NCI-H1694 (cell line): ENCODE data around the gene LCN10.
"Not testable (repeated sequence)": the region's sequence is repeated elsewhere in the genome, so short reads cannot be mapped to it uniquely, and the experiment has no call there.

Experiments used
- DNase-seq: peaks from one replicate; lab custom pipeline; 2025; lab: John Stamatoyannopoulos, UW

The LCN10 gene

DNA sequence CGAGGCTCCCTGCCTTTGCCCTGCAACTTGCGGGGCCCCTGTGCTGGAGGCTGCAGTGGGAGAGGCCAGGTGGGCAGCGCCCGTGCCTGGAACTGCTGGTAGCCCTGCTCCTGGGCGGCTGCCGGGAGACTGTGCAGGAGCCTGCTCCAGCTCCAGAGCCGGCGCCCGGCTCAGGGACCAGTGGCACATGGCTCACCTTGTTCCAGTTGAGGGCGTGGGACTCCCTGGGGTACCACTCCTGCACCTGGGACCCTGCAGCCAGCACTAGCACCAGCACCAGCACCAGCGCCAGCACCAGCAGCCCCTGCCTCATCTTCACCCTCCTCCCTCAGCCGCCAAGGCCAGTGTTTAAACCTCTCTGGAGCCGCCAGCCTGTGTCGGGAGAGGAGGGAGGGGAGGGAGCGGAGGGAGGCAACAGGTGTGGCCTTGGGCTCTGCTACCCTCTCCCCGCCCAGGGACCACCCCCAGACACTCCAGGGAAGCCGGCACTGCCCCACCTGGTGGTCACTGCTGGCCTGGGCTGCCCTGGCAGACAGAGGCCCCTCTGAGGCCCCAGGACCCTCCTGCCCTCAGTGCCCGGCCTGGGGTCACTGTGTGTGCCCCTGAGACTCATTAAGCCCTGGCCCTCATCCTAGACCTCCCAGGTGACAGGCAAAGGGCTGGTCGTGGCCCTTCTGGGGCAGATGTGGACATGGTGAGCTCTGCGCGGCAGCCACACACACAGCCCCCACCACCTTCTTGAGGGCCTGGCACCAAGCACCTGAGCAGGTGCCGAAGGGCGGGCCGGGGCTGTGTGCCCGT, at the start of gene LCN10:
Gene LCN10 (minus strand): TSS at position 350 of the 801 bp plus-strand sequence. CDS start 37 bp downstream, at position 313.
- no peak for DNase-seq

DNA sequence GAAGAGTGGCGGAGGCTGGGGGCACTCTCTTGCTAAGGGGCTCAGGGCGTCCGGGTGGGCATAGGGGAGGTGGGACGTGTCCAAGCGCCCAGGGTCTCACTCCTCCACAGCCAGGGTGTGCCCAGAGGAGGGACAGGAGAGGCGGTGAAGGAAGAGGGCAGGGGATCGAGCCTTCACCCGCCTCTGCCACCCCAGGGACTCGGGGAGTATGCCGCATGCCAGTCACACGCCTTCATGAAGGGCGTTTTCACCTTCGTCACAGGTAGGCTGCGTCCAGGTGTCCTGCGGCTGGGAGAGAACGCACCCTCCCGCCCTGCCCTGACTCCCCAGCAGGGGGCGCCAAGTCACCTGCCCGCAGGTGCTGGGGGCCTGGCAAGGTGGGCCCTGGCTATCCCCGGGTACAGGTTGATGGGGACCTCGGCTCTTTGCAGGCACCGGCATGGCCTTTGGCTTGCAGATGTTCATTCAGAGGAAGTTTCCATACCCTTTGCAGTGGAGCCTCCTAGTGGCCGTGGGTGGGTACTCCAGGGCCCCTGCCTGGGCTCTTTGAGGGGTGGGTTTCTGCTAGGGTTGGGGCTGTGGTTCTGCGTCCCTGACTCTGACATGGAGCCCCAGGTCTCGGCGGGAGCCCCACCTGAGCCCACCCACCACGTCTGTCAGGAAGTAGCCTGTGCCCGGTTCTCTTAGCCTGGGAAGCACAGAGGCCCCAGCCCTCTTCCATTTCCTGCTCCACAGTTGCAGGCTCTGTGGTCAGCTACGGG, 49.0 kb upstream of the LCN10 start:
- DNase-seq: peak; percentile 26

GRCh38 chr9:136790640-136791515, 48.1 kb upstream of the LCN10 start, which contains the start of gene TMEM141:
TMEM141 (plus strand) TSS chr9:136791344; CDS start chr9:136791371, 27 bp downstream.
- peak; percentile 94 for DNase-seq

DNA sequence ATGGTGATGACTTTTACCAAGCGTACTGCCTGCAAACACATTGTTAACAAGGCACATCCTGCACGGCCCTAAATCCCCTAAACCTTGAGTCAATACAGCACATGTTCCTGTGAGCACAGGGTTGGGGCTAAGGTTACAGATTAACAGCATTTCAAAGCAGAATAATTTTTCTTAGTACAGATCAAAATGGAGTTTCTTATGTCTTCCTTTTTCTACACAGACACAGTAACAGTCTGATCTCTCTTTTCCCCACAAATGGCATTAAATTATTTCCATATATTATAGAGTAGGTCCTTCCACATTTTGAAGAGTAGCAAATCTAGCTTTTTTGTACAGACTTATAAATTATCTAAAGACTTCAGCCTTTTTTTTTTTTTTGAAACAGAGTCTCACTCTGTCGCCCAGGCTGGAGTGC, 46.8 kb upstream of the LCN10 start:
- no peak for DNase-seq

DNA sequence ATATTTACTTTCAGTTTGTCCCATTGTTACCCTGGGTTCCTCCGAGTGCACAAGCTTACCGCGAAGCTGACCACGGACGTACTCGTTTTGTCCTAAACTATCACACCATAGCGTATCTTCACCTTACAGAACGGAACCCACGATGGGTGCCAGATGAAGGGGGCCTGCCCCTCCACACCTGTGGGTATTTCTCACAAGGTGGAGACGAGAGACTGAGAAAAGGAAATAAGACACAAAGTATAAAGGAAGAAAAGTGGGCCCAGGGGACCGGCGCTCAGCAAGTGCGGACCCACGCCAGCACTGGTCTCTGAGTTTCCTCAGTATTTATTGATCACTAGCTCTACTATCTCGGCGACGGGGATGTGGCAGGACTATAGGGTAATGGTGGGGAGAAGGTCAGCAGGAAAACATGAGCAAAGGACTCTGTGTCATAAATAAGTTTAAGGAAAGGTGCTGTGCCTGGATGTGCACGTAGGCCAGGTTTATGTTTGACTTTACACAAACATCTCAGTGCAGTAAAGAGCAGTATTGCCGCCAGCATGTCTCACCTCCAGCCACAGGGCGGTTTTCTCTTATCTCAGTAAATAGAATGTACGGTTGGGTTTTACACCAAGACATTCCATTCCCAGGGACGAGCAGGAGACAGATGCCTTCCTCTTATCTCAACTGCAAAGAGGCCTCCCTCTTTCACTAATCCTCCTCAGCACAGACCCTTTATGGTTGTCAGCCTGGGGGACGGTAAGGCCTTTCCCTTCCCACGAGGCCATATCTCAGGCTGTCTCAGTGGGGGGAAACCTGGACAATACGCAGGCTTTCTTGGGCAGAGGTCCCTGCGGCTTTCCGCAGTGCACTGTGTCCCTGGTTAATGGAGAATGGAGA, 46.1 kb upstream of the LCN10 start:
- not testable (repeated sequence) for DNase-seq

DNA sequence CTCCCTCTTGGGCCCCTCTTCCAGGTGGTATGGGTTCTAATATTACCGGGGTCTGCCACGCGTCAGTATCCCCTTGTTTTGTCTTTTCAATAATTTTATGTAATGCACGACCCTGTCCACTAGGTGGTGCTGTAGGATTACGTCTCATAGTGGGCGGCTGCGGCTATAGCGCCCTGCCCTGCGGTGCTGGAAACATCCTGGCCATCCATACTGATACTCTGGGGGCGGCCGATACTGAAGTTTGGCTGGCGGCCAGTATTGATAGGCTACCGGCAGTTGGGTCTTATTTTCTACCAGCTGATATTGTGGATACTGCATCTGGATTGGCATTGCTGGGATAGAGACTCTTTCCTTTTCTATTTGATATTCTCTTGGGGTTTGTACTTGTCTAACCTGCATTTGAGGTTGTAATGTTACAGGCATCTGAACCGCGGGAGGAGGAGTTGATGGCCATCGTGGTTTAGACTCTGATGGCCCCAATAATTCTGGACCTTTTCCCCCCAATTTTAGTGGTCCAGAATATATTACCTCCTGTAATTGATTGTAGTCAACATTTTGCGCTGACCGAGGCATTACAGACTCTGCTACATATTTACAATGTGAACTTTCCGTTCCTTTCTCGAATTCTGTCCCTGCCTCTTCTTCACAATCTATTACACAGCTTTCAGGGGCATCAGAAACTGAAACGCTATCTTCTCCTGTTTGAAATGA, 45.1 kb upstream of the LCN10 start:
- peak; percentile 69 for DNase-seq

DNA sequence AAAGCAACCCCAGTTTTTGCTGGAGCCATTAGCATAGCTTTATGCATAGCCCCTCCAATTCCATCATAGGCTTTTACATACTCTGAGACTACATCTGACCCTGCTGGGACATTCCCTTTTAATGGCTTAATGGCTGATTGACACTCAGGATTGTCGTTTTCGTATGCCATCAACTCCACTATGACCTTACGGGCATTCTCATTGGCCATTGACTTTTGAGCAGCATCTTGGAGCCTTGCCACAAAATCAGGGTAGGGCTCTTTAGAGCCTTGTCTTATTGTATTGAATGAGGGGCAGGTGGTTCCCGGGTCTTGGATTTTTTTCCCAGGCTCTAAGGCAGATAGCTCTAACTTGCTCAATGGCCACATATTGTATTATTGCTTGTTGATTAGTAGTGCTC, 44.2 kb upstream of the LCN10 start:
- not testable (repeated sequence) for DNase-seq

GRCh38 chr9:136786451-136786850, 43.7 kb upstream of the LCN10 start:
- DNase-seq: no peak

DNA sequence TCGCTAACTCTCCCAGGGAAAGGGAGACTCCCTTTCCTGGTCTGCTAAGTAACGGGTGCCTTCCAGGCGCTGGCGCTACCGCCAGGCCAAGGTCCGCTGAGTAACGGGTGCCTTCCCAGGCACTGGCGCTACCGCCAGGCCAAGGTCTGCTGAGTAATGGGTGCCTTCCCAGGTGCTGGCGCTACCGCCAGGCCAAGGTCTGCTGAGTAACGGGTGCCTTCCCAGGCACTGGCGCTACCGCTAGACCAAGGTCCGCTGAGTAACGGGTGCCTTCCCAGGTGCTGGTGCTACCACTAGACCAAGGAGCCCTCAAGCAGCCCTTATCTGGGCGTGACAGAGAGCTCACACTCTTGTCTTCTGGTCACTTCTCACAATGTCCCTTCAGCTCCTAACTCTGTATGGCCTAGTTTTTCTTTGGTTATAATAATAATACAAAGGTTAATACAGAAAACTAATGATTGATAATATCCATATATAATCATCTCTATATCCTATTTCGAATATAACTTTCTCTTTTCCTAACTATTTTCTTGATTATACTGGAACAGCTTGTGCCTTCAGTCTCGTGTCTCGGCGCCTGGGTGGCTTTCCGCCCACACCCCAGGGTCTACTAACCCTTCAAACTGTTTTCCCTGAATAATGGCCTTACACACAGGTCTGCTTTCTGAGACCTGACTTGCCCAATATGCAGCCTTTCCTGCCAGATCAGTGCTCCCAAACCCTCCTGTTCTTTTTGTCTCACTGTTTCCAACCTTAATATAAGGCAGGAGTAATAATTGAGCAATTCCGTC, 43.0 kb upstream of the LCN10 start:
- not testable (repeated sequence) for DNase-seq

DNA sequence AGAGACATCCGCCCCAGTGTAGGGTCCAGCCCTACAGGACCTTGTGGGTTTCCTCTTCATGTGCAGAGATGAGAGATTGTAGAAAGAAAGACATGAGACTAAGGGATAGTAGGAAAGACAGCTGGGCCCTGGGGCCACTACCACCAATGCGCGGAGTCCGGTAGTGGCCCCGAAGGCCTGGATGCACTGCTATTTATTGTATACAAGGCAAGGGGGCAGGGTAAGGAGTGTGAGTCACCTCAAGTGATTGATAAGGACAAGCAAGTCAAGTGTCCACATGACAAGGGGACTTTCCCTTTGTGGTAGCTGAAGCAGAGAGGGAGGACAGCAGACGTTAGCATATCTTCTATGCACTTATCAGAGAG, 42.2 kb upstream of the LCN10 start:
- DNase-seq: no peak

- DNase-seq: peak; percentile 67
Observed at GRCh38 chr9:136784249-136784996, 41.7 kb upstream of the LCN10 start.

GRCh38 chr9:136782452-136782851, 39.7 kb upstream of the LCN10 start:
- DNase-seq: no peak

DNA sequence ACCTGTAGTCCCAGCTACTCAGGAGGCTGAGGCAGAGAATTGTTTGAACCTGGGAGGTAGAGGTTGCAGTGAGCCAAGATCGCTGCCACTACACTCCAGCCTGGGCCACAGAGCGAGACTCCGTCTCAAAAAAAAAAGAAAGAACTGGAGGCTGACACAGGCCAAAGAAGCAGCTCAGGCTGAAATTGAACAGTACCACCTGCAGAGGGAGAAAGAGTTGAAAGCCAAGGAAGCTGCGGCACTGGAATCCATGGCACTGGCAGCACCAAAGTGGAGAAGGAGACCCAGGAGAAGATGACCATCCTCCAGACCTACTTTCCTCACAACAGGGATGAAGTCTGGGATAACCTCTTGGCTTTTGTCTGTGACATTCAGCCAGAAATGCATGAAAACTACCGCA, 37.1 kb upstream of the LCN10 start:
- DNase-seq: no peak

DNA sequence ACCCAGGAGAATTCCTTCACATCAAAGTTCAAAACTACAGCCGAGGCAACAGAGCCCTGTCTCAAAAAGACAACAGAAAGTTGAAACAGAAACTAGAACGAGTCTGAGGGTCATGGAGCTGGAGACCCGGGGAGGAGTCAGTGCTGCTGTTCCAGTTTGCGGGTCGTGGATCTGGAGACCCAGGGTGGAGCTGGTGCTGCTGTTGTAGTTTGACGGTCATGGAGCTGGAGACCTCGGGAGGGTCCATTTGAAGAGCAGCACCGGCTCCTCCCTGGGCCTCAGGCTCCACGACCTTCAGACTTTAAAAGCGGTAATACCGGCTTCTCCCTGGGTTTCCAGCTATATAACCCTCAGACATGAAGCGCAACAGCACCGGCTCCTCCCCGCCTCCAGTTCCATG, 34.6 kb upstream of the LCN10 start:
- no peak for DNase-seq

- no peak for DNase-seq
Observed at GRCh38 chr9:136776947-136777346, 34.2 kb upstream of the LCN10 start.

DNA sequence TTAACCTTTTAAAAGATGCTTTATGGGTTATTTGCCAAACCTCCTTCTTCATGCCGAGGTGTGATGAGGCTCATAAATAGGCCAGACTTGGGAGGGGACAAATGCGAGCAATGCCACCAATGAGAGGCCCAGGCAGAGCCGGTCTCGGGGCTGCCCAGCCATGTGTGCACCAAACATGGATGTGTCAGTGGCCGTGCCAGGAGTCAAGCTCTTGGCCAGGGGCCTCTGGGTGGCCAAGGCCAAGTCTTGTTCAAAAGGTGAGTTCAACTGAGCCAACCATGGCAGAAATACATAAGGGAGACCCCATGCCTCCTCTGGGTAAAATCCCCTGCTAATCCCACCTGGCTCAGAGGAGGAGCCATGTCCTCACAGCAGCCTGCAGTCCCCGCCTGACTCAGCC, 32.5 kb upstream of the LCN10 start:
- DNase-seq: no peak

DNA sequence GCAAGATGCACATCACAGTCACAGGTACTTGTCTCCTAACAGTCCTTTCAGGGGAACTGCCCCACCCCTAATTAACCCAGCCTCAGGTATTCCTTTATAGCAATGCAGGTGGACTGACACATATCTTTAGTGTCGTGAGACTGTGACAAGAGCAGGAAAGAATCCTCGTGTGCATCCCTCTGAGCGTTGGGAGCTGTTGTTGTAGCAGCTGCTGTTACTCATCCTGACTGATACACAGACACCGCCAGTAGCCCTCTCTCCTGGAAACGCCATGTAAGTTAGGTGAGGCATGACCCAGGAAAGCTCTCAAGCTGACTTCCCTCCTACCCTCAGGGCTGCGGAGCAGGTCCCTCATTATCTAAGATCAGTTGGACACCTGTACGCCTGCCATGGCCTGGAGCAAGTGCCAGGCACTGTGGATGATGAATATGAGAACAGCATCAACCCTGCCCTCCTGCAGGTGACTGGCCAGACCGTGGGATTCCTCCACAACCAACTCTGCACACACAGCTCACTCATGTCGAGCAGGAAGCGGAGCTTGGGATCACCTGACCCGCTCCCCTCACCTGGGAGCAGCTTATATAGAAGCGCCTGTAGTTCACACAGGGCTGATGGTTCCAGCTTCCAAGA, 31.8 kb upstream of the LCN10 start:
- no peak for DNase-seq

GRCh38 chr9:136773386-136774044, 30.8 kb upstream of the LCN10 start:
- peak; percentile 4 for DNase-seq
